H9 (cell line): ENCODE data around the gene CLCNKB. TPM values are rescaled to one million over a fixed set of nuclear protein-coding genes. Genes with fewer than 3 reads are reported as not detected.
"Not testable (repeated sequence)": the region's sequence is repeated elsewhere in the genome, so short reads cannot be mapped to it uniquely, and the experiment has no call there.

Experiments
- DNase-seq: peaks from one replicate; pipeline ENCODE4 v3.0.0-alpha.2; 2017
- H2AFZ ChIP-seq: one replicate; pipeline ENCODE4 v1.6.1; 2013; ENCODE audit warnings: mild to moderate bottlenecking, low read length, control low read depth, moderate library complexity
- H2AK5ac ChIP-seq: 2 replicates; pipeline ENCODE4 v1.6.1; 2013; ENCODE audit warnings: low read length, control low read depth, mixed read lengths; ENCODE audit not compliant: insufficient read length
- H2BK120ac ChIP-seq: one replicate; pipeline ENCODE4 v1.6.1; 2013; ENCODE audit warnings: low read depth, mild to moderate bottlenecking, low read length, control low read depth, inconsistent platforms; ENCODE audit not compliant: poor library complexity, severe bottlenecking
- H2BK12ac ChIP-seq: 2 replicates; pipeline ENCODE4 v1.6.1; 2013; ENCODE audit warnings: low read length, control low read depth, mixed read lengths, low read depth; ENCODE audit not compliant: insufficient read length
- H2BK15ac ChIP-seq: 2 replicates; pipeline ENCODE4 v1.6.1; 2013; ENCODE audit warnings: low read depth, low read length, control low read depth
- H2BK20ac ChIP-seq: one replicate; pipeline ENCODE4 v1.6.1; 2013; ENCODE audit warnings: low read depth, mild to moderate bottlenecking, low read length, control low read depth, inconsistent platforms; ENCODE audit not compliant: poor library complexity, severe bottlenecking
- H2BK5ac ChIP-seq: 2 replicates; pipeline ENCODE4 v1.6.1; 2013; ENCODE audit warnings: low read length, control low read depth, mixed read lengths; ENCODE audit not compliant: insufficient read length
- H3K14ac ChIP-seq: 2 replicates; pipeline ENCODE4 v1.6.1; 2013; ENCODE audit warnings: low read length, control low read depth; ENCODE audit not compliant: insufficient read depth
- H3K18ac ChIP-seq: 2 replicates; pipeline ENCODE4 v1.6.1; 2013; ENCODE audit warnings: low read depth, mild to moderate bottlenecking, mixed read lengths, low read length, control low read depth; ENCODE audit not compliant: insufficient read length
- H3K23ac ChIP-seq: 2 replicates; pipeline ENCODE4 v1.6.1; 2013; ENCODE audit warnings: low read length, control low read depth, mixed read lengths, low read depth; ENCODE audit not compliant: insufficient read length
- H3K23me2 ChIP-seq: 2 replicates; pipeline ENCODE4 v1.6.1; 2013; ENCODE audit warnings: low read depth, mild to moderate bottlenecking, mixed read lengths, low read length, control low read depth; ENCODE audit not compliant: insufficient read length, poor library complexity, severe bottlenecking
- H3K27ac ChIP-seq: 2 replicates; pipeline ENCODE4 v1.5.1; 2013; ENCODE audit warnings: low read length, control low read depth, mixed read lengths, low read depth; ENCODE audit not compliant: insufficient read length
- H3K27me3 ChIP-seq: 2 replicates; pipeline ENCODE4 v1.6.1; 2013; ENCODE audit warnings: low read length, control low read depth, inconsistent platforms; ENCODE audit not compliant: insufficient read depth
- H3K4ac ChIP-seq: 2 replicates; pipeline ENCODE4 v1.6.1; 2013; ENCODE audit warnings: low read depth, mild to moderate bottlenecking, control low read depth, inconsistent platforms, low read length, moderate library complexity
- H3K4me1 ChIP-seq: 2 replicates; pipeline ENCODE4 v1.6.1; 2013; ENCODE audit warnings: low read length, control low read depth, inconsistent platforms; ENCODE audit not compliant: insufficient read depth
- H3K4me2 ChIP-seq: 2 replicates; pipeline ENCODE4 v1.6.1; 2013; ENCODE audit warnings: low read length, control low read depth, mixed read lengths; ENCODE audit not compliant: insufficient read length, insufficient read depth
- H3K56ac ChIP-seq: 2 replicates; pipeline ENCODE4 v1.6.1; 2013; ENCODE audit warnings: low read depth, mild to moderate bottlenecking, mixed read lengths, low read length, control low read depth; ENCODE audit not compliant: insufficient read length
- H3K79me1 ChIP-seq: 2 replicates; pipeline ENCODE4 v1.6.1; 2013; ENCODE audit warnings: low read depth, mild to moderate bottlenecking, moderate library complexity, low read length, control low read depth, inconsistent platforms; ENCODE audit not compliant: insufficient read depth, poor library complexity, severe bottlenecking
- H3K79me2 ChIP-seq: 2 replicates; pipeline ENCODE4 v1.6.1; 2013; ENCODE audit warnings: low read length, control low read depth, inconsistent platforms; ENCODE audit not compliant: insufficient read depth
- H3K9ac ChIP-seq: 2 replicates; pipeline ENCODE4 v1.6.1; 2013; ENCODE audit warnings: low read length, control low read depth, mixed read lengths; ENCODE audit not compliant: insufficient read length; ENCODE audit errors: extremely low read depth
- H3K9me3 ChIP-seq: one replicate; pipeline ENCODE4 v1.6.1; 2013; ENCODE audit warnings: low read depth, low read length, inconsistent platforms; ENCODE audit not compliant: control insufficient read depth
- H3T11ph ChIP-seq: one replicate; pipeline ENCODE4 v1.6.1; 2013; ENCODE audit warnings: mild to moderate bottlenecking, low read length, control low read depth, inconsistent platforms
- H4K20me1 ChIP-seq: one replicate; pipeline ENCODE4 v1.6.1; 2013; ENCODE audit not compliant: control insufficient read depth, insufficient read length, insufficient read depth
- H4K5ac ChIP-seq: 2 replicates; pipeline ENCODE4 v1.6.1; 2013; ENCODE audit warnings: low read depth, mild to moderate bottlenecking, mixed read lengths, low read length, control low read depth; ENCODE audit not compliant: insufficient read length
- H4K8ac ChIP-seq: replicated peaks from 2 replicates; pipeline ENCODE4 v1.6.1; 2013; ENCODE audit warnings: low read length, control low read depth, mixed read lengths, low read depth; ENCODE audit not compliant: insufficient read length
- H4K91ac ChIP-seq: 2 replicates; pipeline ENCODE4 v1.6.1; 2013; ENCODE audit warnings: low read depth, mild to moderate bottlenecking, moderate library complexity, mixed read lengths, low read length, control low read depth; ENCODE audit not compliant: insufficient read length
- H3K27ac Mint-ChIP-seq, 3 experiments: 2 replicates in 2 of 3; 3 replicates in 1 of 3; pipeline ENCODE4 v1.8.0; 2020 to 2021; ENCODE audit warnings: mixed read lengths in 3 of 3, mild to moderate bottlenecking in 1 of 3, moderate library complexity in 1 of 3
- H3K27me3 Mint-ChIP-seq: 2 replicates; pipeline ENCODE4 v1.8.0; 2021; ENCODE audit warnings: low read depth, mild to moderate bottlenecking, moderate library complexity, mixed read lengths
- H3K36me3 Mint-ChIP-seq, 3 experiments: 2 replicates in 2 of 3; 3 replicates in 1 of 3; pipeline ENCODE4 v1.8.0; 2020 to 2021; ENCODE audit warnings: low read depth in 3 of 3, mixed read lengths in 3 of 3; ENCODE audit not compliant: insufficient read depth in 1 of 3
- H3K4me1 Mint-ChIP-seq, 2 experiments: 2 replicates each; pipeline ENCODE4 v1.8.0; 2020; ENCODE audit warnings: mixed read lengths in 2 of 2
- H3K4me3 Mint-ChIP-seq, 2 experiments: 2 replicates in 1 of 2; 3 replicates in 1 of 2; pipeline ENCODE4 v1.8.0; 2020 to 2021; ENCODE audit warnings: mild to moderate bottlenecking in 2 of 2, mixed read lengths in 2 of 2, moderate library complexity in 1 of 2
- H3K9me3 Mint-ChIP-seq, 2 experiments: 2 replicates in 1 of 2; 3 replicates in 1 of 2; pipeline ENCODE4 v1.8.0; 2020; ENCODE audit warnings: mild to moderate bottlenecking in 2 of 2, mixed read lengths in 2 of 2, moderate library complexity in 1 of 2
- CTCF ChIP-seq: fragments of 200-600 bp; sonication (generic); conservative IDR thresholded peaks from 3 replicates; pipeline ENCODE4 v1.8.0; 2021; ENCODE audit warnings: antibody characterized with exemption, mild to moderate bottlenecking
- WGBS: extraction: QIAGEN DNeasy Blood & Tissue Kit; methylation state at CpG from one replicate; pipeline ENCODE4 v1.1.7; 2013; ENCODE audit warnings: missing lambda C conversion rate, low lambda C conversion rate, mixed read lengths; ENCODE audit not compliant: insufficient read length; ENCODE audit errors: extremely low coverage; 5-methylcytosine and 5-hydroxymethylcytosine counted together
- total RNA-seq: library from RNA; stranded (reverse); gene quantifications from 2 replicates; pipeline ENCODE4 v1.2.1, GENCODE V29; 2021

The CLCNKB gene
- total RNA-seq, 1 experiment from 2014 or later, result 1.7 TPM

- Histone ChIP-seq H3K18ac (no peak overlapping the region), H3K27me3 (no peaks in the 10 kb centered on the region), H2AK5ac (no peak overlapping the region), H3K23me2 (no peaks in the 10 kb centered on the region), H4K5ac (no peak overlapping the region), H2BK5ac (no peak overlapping the region), H3T11ph (no peak overlapping the region), H2BK20ac (no peak overlapping the region), H2AFZ (no peak overlapping the region), H4K20me1 (no peaks in the 10 kb centered on the region), H2BK12ac (no peak overlapping the region), H3K4ac (no peak overlapping the region), H3K23ac (no peak overlapping the region), H4K8ac (no peak overlapping the region), H2BK120ac (no peak overlapping the region), H3K79me1 (no peaks in the 10 kb centered on the region), H4K91ac (no peak overlapping the region), H3K79me2 (no peaks in the 10 kb centered on the region), H3K4me1 (no peaks in the 10 kb centered on the region), H2BK15ac (no peak overlapping the region), H3K14ac (peak overlapping the region; percentile 40; the same call in 1 of the 2 replicates), H3K56ac (no peak overlapping the region), H3K9me3 (no peaks in the 10 kb centered on the region), H3K27ac (no peak overlapping the region), H3K9ac (no peak overlapping the region), H3K4me2 (no peak overlapping the region)
- Mint-ChIP-seq H3K4me3 (no peak overlapping the region), H3K4me1 (peaks cover 11 to 33% of the 10 kb centered on the region in 2 experiments), H3K36me3 (no peaks in the 10 kb centered on the region), H3K9me3 (no peaks in the 10 kb centered on the region; a peak in 1 of 5 replicates), H3K27ac (no peak overlapping the region), H3K27me3 (peaks cover 52% of the 10 kb centered on the region)
- no peak for TF ChIP-seq CTCF
- no CpG with 5 or more reads among the region's 6 CpGs for WGBS
- no peak for DNase-seq
Measured at GRCh38 chr1:16020325-16020724, 23.3 kb upstream of the CLCNKB start.

GRCh38 chr1:16020878-16021277 is 22.7 kb upstream of the CLCNKB start:
- H3K23me2 ChIP-seq, H2AFZ ChIP-seq, H3K4me1 ChIP-seq, H3K4ac ChIP-seq, H3K27me3 ChIP-seq, H3K14ac ChIP-seq, H2AK5ac ChIP-seq, H3K79me2 ChIP-seq, H3K4me3 Mint-ChIP-seq, H3K23ac ChIP-seq, H3K36me3 Mint-ChIP-seq, H3K9ac ChIP-seq, H2BK5ac ChIP-seq, H4K8ac ChIP-seq, H3K27ac Mint-ChIP-seq, H2BK120ac ChIP-seq, H3K79me1 ChIP-seq, H4K91ac ChIP-seq, H2BK20ac ChIP-seq, H3T11ph ChIP-seq, H3K4me2 ChIP-seq, H2BK15ac ChIP-seq, H3K56ac ChIP-seq, H4K5ac ChIP-seq, H3K9me3 Mint-ChIP-seq, H3K9me3 ChIP-seq, H3K18ac ChIP-seq, H3K27ac ChIP-seq, DNase-seq, H2BK12ac ChIP-seq, H4K20me1 ChIP-seq: not testable (repeated sequence)
- peaks cover 11 to 31% of the 10 kb centered on the region in 2 experiments for H3K4me1 Mint-ChIP-seq
- no CpG with 5 or more reads among the region's 9 CpGs for WGBS
- peaks cover 58% of the 10 kb centered on the region for H3K27me3 Mint-ChIP-seq
